Activated CD8-positive, alpha-beta memory T cell treated with anti-CD3 and anti-CD28 coated beads for 4 hours (primary cell): Measurements from ENCODE around the gene FHL1.
"Not testable (repeated sequence)": the region's sequence is repeated elsewhere in the genome, so short reads cannot be mapped to it uniquely, and the experiment has no call there.

Experiments
- DNase-seq, 2 donors: peaks; one replicate each; pipeline ENCODE4 v3.0.0-alpha.2; 2020; ENCODE audit warnings: low read depth in 2 of 2

The FHL1 gene

DNA sequence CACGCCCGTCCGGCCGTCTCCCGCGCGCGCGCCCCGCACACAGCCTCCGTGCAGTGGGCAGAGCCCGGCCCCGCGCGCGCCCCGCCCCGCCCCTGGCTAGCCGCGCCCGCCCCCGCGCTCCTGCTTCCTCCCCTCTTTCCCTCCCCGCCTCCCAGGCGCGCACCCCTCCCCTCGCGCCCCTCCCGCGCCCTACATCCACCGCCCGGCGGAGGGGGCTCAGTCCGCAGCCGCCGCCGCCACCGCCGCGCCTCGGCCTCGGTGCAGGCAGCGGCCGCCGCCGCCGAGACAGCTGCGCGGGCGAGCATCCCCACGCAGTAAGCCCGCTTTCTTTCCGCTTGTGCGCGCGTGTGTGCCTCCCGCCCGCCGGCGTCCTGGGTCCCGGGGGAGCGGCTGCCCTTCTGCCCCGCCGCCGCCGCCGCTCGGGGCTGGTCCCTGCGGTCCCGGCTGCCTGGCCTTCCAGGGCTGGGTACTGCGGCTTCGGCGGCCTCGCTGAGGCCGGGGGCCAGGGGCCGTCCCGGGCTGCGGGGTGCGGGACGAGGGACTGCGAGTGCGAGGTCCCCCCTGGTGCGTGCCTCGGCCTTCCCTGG, at the start of gene FHL1:
FHL1 (plus strand) TSS at position 219 of the 587 bp plus-strand sequence.
- peak in 1 of 2 donors; percentile 20 for DNase-seq

DNA sequence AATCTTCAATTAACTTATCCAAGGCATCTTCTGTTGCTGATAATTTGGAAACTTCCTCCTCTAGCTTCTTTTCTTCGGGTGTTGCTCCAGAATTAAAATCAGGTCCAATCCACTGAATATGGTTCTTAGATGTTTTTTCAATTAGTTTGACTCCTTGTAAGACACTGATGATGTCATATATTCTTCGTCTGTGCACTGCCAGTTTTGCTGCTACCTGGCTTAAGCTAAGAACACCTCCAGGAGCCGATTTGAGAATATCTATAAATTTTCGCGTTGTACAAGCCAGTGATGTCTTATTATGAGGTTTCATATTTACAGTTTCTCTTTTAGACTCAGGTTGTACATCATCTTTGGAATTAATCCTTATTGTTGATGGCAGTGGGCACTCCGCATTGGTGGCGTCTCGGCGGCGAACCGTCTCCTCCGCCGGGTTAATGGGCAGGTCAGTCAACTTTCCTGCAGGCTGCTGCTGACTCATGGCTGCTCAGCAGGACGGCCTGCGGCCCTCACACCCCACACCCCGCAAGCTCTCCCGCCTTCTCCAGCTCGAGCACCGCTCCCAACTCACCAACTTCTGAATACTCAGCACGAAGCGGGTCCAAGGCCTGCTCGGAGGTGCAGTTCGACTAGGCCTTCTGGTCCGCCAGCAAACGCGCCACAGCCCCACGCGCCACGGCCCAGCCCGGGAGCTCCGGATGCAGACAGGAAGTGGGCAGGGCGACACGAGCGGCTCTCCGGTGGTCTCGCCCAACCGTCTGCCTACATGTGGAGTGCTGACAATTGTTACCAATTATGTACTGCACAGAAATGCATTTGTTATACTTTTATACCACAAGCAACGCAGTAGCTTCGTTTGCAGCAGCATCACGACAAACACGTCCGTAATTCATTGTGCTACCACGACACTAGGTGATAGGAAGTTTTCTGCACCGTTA, 49.2 kb upstream of the FHL1 start:
- DNase-seq: no peak

- DNase-seq: no peak
Observed at GRCh38 chrX:136104936-136105335, 42.4 kb upstream of the FHL1 start.

DNA sequence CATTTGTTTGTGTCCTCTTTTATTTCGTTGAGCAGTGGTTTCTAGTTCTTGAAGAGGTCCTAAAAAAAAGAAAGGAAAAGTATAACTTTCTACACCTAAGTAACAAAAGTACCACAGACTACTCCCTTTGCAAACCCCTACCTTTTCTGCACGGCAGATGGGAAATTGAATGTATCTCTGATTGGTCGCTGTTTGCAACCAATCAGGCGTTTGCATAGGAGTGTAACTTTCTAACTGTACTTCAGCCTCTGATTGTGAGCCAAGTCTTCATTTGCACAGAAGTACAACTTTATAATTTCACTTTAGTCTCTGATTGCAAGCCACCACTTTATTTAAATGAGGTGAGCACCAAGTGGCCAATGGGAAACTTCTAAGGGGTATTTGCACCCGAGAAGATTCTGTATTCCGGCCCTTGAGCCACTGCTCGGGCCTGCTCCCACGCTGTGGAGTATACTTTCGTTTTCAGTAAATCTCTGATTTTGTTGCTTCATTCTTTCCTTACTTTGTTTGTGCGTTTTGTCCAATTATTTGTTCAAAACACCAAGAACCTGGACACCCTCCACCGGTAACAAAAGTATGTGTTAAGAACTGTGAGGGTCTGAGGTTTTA, 40.3 kb upstream of the FHL1 start:
- DNase-seq: no peak

DNA sequence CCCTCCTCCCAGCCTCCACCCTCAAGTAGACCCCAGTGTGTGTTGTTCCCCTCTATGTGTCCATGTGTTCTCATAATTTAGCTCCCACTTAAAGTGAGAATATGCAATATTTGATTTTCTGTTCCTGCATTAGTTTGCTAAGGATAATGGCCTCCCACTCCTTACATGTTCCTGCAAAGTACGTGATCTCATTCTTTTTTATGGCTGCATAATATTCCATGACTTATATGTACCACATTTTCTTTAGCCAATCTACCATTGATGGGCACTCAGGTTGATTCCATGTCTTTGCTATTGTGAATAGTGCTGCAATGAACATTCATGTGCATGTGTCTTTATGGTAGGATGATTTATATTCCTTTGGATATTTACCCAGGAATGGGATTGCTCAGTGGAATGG, 38.4 kb upstream of the FHL1 start:
- DNase-seq: not testable (repeated sequence)

GRCh38 chrX:136112286-136112685, 35.0 kb upstream of the FHL1 start:
- DNase-seq: no peak

DNA sequence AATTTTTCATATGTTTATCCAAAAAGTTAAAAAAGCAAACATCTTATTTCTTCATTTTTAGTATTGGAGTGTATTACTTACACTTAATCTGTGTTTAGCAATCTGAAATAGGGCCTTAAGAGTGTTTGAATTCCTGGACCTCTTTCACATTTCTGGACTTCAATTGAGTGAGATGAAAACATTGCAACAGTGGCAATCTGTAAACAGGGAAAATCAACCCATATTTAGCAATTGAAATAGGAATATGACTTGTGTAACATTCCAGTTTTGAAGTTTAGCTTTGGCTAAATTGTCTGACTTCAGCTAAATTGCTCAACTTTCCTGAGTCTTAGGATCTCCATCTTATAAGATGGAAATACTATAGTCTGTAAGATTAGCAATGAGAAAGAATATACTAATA, 34.6 kb upstream of the FHL1 start:
- no peak for DNase-seq

GRCh38 chrX:136115126-136115903, 32.0 kb upstream of the FHL1 start:
- no peak for DNase-seq

DNA sequence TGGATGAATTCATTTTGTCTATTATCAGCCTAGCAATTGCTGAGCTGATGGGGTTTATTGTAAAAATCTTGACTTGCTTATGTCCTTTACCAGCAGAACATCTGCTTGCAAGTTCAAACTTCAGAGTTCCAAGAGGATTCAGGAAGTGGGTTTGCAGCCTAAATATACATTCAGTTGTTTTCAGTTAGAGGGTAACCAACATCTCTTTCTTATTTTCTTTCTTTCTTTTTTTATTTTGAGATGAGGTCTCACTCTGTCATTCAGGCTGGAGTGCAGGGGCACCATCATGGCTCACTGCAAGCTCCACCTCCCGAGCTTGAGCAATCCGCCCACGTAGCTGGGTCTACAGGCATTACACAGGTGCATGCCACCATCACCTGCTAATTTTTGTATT, 31.4 kb upstream of the FHL1 start:
- no peak for DNase-seq

DNA sequence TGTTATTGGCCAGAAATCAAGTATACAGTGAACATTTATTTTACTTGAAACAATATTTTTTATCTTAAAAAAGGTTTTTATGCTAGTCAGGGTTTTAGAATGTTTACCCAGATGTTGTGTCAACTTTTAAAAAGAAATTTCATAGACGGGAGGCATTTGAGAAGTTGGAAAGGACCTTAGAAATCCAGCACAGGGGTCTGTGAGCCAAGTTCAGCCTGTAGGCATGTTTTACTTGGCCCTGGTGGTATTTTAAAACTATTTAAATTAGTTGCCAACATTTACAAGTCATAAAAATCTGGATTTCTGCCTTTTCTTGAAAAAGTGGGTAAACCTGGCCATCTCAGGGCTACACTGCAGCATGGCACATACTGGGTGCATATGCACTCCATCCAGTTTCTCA, 25.5 kb upstream of the FHL1 start:
- DNase-seq: no peak

DNA sequence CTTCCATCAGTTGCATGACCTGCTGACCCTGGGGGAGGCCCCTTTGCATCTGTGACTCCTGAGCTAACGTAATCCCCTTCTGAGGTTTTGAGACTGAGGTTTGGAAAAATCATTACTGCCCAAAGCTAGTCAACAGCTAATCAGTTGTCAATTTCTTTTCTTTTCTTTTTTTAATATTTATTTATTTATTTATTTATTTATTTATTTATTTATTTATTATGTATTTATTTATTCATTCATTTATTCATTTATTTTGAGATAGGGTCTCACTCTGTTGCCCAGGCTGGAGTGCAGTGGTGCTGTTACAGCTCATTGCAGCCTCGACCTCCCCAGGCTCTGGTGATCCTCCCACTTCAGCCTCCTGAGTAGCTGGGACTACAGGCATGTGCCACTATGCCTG, 25.1 kb upstream of the FHL1 start:
- no peak for DNase-seq

- no peak for DNase-seq
Observed at GRCh38 chrX:136125106-136125505, 22.2 kb upstream of the FHL1 start.

DNA sequence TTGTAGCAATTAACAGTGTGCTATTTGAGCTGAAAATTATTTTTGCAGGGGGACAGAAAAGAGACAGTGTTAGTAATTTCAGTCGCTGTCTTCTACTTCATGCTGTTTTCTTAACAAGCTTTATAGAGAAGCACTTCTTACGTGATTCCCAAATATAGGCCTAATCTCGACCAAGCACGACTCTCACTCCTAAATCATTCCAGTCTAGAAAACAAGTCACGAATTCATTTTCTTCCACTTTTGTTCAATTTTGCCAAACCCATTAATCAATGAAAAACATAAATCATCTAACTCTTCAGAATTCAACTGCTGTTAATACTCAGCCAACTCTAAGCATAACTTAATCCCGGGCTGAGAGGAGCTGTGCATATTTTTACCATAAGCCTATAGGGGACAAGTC, 21.0 kb upstream of the FHL1 start:
- no peak for DNase-seq

DNA sequence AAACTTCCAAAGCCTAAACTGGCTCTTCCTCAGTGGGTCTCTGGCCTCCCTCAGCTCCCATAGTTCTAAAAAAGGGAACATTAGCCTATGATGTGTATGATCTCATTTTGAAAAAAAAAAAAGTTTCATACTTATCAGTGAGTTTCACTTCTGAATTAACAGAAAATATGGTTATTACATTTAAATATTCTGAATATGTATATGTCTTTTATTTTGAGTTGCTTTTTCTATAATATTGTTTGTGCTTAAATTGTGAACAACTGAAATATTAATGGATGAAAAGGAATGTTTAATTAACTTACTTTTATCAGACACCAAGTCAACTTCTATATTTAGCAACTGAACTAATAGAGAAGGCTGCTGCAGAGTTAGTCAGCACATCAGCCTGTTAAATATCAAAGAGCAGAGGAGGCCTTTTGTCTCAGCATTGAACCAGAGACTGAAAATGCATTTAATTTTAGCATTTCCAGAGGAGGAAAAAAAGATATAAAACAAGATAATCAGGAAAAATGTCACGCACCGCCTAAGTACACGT, 20.4 kb upstream of the FHL1 start:
- DNase-seq: no peak

DNA sequence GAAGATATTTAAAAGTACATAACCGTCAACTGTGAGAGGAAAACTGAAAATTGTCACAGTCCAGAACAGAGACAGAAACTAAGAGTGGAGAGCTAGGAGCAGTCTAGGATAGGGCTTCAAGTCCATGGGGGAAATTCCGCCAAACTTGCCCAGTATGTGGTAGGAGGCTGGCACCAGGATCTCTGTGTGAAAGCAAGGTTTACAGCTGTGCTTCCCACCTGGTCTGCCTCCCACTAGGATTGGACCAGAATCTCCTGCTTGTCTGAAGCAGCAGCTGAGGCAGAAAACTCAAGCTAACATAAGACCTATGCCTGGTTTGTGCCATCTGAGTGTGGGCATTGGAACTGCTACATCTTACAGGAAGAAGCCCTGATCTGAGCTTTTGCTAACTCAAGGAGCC, 18.6 kb upstream of the FHL1 start:
- no peak for DNase-seq

DNA sequence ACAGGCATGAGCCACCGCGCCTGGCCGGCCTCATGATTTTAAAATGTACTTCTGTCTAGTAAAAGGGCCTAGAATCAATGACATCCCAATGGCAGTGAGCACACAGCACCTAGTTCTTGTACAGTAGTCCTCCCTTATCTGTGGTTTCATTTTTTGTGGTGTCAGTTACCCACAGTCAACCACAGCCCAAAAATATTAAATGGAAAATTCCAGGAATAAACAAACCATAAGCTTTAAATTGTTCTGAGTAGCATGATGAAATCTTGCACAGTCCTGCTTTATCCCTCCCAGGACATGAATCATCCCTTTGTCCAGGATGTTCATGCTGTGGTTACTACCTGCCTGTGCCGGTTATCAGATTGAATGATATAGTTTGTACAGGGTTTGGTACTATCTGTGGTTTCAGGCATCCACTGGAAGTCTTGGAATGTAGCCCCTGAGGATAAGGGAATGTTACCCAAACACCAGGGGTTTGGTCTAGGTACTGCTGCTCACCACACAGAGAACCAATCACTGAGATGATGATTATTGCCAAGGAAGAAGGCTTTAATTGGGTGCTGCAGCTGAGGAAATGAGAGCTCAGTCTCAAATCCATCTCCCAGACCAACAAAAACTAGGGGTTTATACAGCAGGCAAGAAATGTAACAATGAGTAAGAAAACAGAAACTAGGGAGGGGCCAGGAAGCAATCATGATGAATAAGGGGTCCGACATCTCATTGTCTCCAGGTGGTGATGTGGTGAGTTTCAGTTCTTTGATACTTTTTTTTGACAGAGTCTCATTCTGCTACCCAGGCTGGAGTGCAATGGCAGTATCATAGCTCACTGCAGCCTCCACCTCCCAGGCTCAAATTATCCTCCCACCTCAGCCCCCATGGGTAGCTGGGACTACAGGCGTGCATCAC, 16.2 kb upstream of the FHL1 start:
- DNase-seq: no peak

DNA sequence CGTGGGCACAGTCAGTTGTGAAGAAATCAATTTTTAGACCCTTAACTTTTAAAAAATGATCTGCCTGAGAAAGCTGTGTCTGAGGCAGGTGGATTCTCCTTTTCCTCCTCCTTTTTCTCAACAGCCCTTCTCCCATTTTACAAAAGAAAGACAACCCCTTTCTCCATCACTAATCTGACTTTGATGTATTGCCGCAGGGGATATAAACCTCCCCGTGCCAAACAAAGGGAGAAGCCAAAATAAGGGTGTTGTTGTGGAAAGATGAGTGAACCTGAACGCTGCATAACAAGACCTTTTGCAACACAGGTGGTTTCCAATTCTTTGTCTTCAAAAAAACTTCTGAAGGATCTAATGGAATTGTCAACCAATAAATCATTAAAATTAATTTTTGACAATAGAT, 8.4 kb upstream of the FHL1 start:
- no peak for DNase-seq

- DNase-seq: no peak
Observed at GRCh38 chrX:136141569-136141968, 5.8 kb upstream of the FHL1 start.

GRCh38 chrX:136142592-136142991, 4.7 kb upstream of the FHL1 start:
- no peak for DNase-seq

- DNase-seq: no peak
Observed at GRCh38 chrX:136143711-136144110, 3.6 kb upstream of the FHL1 start.
